SK-N-MC (cell line): Measurements from ENCODE around the gene GRB10.

Source experiments
- EZH2 ChIP-seq: fragments of 200-600 bp; sonication (generic); IDR thresholded peaks from one replicate; pipeline ENCODE4 v1.6.1; 2017; ENCODE audit warnings: antibody characterized with exemption
- POLR2AphosphoS5 ChIP-seq: IDR thresholded peaks from 2 replicates; pipeline ENCODE4 v1.6.1; 2012; ENCODE audit warnings: mild to moderate bottlenecking, low read depth, low read length, borderline replicate concordance

DNA sequence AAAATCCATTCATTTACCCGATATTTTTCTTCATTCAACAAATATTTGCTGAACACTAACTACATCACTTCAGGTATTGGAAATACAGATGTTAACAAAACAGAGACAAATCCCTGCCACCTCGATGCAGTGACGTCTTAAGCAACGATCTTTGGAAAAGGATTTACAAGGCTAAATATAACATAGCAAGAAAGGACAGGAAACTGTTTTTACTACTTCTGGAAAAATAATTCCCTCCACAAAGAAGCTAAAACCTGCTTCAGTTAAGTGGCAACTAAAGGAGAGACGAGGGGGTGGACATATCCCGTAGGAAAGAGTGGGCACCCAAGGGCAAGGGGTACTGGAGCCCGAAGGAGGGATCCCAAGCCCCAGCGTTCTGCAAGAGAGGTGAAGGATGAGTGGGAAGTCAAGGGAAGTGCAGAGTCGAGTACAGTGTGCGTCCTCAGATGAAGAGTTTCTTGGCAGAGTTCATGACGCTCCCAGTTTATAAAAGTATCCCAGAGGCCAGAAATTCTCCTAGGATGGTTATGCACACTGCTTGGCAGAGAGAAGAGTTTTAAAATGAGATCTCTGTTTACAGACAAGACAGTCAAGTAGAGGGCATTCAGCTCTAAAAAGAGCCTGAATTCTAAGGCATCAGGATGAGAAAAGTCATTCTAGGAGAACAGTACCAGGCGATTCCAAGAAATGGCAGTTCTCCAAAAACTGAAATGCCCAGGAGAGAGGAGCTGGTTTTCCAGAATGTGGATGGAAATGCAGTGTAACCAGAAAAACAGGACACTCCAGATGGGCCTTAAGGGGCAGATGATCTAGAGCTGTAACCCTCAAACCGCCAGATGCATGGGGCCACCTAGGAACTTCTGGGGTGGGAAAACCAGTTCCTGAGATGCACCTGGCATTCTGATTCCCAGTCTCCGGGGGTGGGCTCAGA is 97.3 kb downstream of the GRB10 start:
- TF ChIP-seq EZH2 (no peak), POLR2AphosphoS5 (no peak)
